ENCODE measurements around the gene LRGUK.

The LRGUK gene

DNA sequence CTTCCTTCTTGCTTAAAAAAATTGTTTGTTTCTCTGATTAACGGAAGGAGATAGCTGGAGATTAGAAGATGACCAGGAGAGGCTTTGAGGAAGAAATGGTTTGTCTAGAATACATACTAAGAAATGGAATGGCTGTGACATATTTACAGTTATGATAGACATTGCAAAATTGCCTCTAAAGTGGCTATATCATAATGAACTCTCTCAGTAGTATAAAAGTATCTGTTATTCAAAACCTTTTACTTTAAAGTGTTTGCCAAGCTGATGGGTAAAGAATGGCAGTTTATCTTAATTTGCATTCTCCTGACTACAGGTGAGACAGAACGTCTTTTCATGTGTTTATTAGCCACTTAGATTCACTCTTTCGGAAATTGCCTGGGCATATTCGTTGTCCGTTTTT is 28.7 kb downstream of the LRGUK start:
- Histone ChIP-seq H3K4me3 (ENCODE audit: insufficient read depth, low read depth, low read length) (no peak overlapping the region), H3K27ac (ENCODE audit: insufficient read depth, low read depth, low read length, poor library complexity, severe bottlenecking) (no peak overlapping the region), H3K4me1 (ENCODE audit: control insufficient read depth, insufficient read depth, low read length) (no peaks in the 10 kb centered on the region), H3K36me3 (ENCODE audit: control insufficient read depth, insufficient read depth, low read length) (no peaks in the 10 kb centered on the region), H3K27me3 (ENCODE audit: control insufficient read depth, insufficient read depth, low read length, poor library complexity, severe bottlenecking) (no peaks in the 10 kb centered on the region), H3K9me3 (ENCODE audit: control insufficient read depth, low read length) (no peaks in the 10 kb centered on the region)
- WGBS, 2 experiments = 95 to 96% methylated on average over 5 of the region's 5 CpGs

DNA sequence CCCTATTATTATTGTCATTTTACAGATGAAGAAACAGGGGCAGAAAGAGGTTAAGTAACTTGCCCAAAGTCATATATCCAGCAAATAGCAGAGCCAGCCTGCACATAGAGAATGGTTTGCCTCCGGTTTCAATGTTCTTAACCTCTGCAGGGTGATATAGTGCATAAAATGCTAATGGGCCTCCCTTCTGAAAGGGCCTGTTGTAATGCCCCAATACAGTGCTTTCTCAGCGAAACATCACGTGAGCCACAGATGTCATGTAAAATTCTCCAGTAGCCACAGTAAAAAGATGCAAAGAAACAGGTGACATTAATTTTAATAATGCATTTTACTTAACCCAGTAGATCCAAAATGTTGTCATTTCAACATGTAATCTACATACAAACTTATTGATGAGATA is 38.1 kb downstream of the LRGUK start:
- 91 to 96% methylated on average over 3 of the region's 3 CpGs for WGBS, 2 experiments
- no peaks in the 10 kb centered on the region for H3K9me3 ChIP-seq (ENCODE audit: control insufficient read depth, low read length)
- H3K4me3 ChIP-seq (ENCODE audit: insufficient read depth, low read depth, low read length) = no peak overlapping the region
- no peaks in the 10 kb centered on the region for H3K27me3 ChIP-seq (ENCODE audit: control insufficient read depth, insufficient read depth, low read length, poor library complexity, severe bottlenecking)
- H3K4me1 ChIP-seq (ENCODE audit: control insufficient read depth, insufficient read depth, low read length) = no peaks in the 10 kb centered on the region
- H3K36me3 ChIP-seq (ENCODE audit: control insufficient read depth, insufficient read depth, low read length) = no peaks in the 10 kb centered on the region
- no peak overlapping the region for H3K27ac ChIP-seq (ENCODE audit: insufficient read depth, low read depth, low read length, poor library complexity, severe bottlenecking)

DNA sequence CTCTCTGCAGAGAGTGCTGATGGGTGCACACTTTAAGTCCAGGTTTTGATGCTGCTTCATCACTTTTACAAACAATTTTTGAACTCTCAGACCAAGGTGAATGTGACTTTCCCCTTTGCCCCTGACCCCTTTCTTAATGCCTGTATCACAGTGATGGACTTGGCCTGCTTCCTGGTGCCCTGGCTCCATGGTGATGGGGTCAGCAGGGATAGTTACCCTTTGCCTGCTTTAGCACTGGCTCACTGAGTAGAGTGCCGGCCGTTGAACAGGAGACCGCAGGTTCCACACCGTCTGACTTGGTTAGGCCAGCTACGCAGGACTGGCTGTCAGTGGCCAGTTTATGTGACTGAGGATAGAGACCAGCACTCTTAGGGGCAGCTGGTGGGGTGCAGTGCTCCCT is 40.1 kb downstream of the LRGUK start:
- Histone ChIP-seq H3K27ac (ENCODE audit: insufficient read depth, low read depth, low read length, poor library complexity, severe bottlenecking) (no peak overlapping the region), H3K4me3 (ENCODE audit: insufficient read depth, low read depth, low read length) (no peak overlapping the region), H3K4me1 (ENCODE audit: control insufficient read depth, insufficient read depth, low read length) (no peaks in the 10 kb centered on the region), H3K9me3 (ENCODE audit: control insufficient read depth, low read length) (no peaks in the 10 kb centered on the region), H3K27me3 (ENCODE audit: control insufficient read depth, insufficient read depth, low read length, poor library complexity, severe bottlenecking) (no peaks in the 10 kb centered on the region), H3K36me3 (ENCODE audit: control insufficient read depth, insufficient read depth, low read length) (no peaks in the 10 kb centered on the region)
- 93 to 96% methylated on average over 5 of the region's 5 CpGs for WGBS, 2 experiments

DNA sequence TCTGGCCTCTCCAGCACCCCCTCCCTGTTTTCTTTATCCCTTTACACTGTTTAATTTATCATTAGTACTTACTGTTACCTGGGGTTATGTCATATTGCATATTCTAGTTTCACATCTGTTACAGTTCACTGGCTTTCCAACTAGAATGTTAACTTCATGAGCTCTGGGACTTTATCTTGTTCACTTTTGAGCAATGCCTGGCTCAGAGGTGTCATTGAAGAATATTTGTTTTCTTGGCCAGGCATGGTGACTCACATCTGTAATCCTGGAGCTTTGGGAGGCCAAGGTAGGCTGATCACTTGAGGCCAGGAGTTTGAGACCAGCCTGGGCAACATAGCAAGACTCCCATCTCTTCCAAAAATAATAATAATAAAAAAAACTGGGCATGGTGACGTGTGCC is 40.7 kb downstream of the LRGUK start:
- Histone ChIP-seq H3K9me3 (ENCODE audit: control insufficient read depth, low read length) (no peaks in the 10 kb centered on the region), H3K27me3 (ENCODE audit: control insufficient read depth, insufficient read depth, low read length, poor library complexity, severe bottlenecking) (no peaks in the 10 kb centered on the region), H3K4me1 (ENCODE audit: control insufficient read depth, insufficient read depth, low read length) (no peaks in the 10 kb centered on the region), H3K36me3 (ENCODE audit: control insufficient read depth, insufficient read depth, low read length) (no peaks in the 10 kb centered on the region), H3K4me3 (ENCODE audit: insufficient read depth, low read depth, low read length) (no peak overlapping the region), H3K27ac (ENCODE audit: insufficient read depth, low read depth, low read length, poor library complexity, severe bottlenecking) (no peak overlapping the region)
- WGBS, 2 experiments = 86 to 100% methylated on average over 1 of the region's 1 CpG

DNA sequence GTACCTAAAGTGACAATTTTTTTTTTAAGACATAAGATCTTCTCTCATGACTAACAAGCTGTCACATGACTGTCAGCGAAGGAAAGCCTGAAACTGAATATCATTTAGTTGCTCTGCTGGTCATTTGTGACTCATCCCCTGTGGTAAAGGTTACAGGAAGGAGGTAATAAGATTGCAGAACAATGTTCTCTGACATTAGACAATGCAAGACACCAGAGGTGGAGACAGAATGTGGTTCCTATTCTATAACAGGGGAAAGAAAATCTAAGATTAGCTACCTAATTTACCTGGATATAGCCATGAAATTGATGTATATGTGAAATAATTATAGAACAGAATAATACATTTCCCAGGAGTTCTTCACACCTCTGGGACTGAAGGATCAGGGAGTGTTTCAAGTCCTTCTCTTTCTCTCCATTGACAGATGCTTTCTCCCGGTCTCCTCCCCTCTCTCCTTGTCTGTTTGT is 47.7 kb downstream of the LRGUK start:
- no peak overlapping the region for H3K4me3 ChIP-seq (ENCODE audit: insufficient read depth, low read depth, low read length)
- H3K27me3 ChIP-seq (ENCODE audit: control insufficient read depth, insufficient read depth, low read length, poor library complexity, severe bottlenecking) = no peaks in the 10 kb centered on the region
- no peaks in the 10 kb centered on the region for H3K9me3 ChIP-seq (ENCODE audit: control insufficient read depth, low read length)
- no peaks in the 10 kb centered on the region for H3K4me1 ChIP-seq (ENCODE audit: control insufficient read depth, insufficient read depth, low read length)
- 75 to 81% methylated on average over 2 of the region's 2 CpGs for WGBS, 2 experiments
- H3K27ac ChIP-seq (ENCODE audit: insufficient read depth, low read depth, low read length, poor library complexity, severe bottlenecking) = no peak overlapping the region
- no peaks in the 10 kb centered on the region for H3K36me3 ChIP-seq (ENCODE audit: control insufficient read depth, insufficient read depth, low read length)

DNA sequence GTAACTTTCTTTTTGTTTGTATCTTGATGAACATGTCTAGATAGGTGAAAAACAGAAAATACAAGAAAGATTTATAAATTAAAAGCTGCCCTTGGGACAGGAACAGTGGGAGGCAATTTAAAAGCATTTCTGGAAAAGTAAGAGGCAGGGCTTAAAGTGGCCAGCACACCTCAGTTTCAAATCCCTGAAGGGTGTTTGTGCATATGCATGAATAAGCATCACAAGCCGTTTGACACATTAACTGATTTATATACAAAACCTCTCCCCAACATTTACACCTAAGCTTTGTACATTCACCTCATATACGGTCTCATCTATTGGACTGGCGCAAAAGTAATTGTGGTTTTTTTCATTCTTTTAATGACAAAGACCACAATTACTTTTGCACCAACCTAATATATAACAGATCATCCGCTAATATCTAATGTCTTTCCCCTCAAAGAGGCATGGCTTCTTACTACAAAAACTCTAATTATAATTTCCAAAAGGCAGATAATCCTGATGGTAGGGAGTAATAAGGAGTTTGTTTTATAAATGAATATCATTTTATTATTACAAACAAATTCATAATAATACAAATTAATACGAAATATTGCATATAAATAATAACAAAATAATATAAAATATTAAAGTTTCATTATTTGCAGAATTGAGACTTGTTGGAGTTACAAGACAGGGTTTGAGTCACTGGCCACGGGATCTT is 48.3 kb downstream of the LRGUK start:
- Histone ChIP-seq H3K9me3 (ENCODE audit: control insufficient read depth, low read length) (no peaks in the 10 kb centered on the region), H3K27ac (ENCODE audit: insufficient read depth, low read depth, low read length, poor library complexity, severe bottlenecking) (no peak overlapping the region), H3K4me1 (ENCODE audit: control insufficient read depth, insufficient read depth, low read length) (no peaks in the 10 kb centered on the region), H3K36me3 (ENCODE audit: control insufficient read depth, insufficient read depth, low read length) (no peaks in the 10 kb centered on the region), H3K4me3 (ENCODE audit: insufficient read depth, low read depth, low read length) (no peak overlapping the region), H3K27me3 (ENCODE audit: control insufficient read depth, insufficient read depth, low read length, poor library complexity, severe bottlenecking) (no peaks in the 10 kb centered on the region)
- 89 to 91% methylated on average over 5 of the region's 6 CpGs for WGBS, 2 experiments

DNA sequence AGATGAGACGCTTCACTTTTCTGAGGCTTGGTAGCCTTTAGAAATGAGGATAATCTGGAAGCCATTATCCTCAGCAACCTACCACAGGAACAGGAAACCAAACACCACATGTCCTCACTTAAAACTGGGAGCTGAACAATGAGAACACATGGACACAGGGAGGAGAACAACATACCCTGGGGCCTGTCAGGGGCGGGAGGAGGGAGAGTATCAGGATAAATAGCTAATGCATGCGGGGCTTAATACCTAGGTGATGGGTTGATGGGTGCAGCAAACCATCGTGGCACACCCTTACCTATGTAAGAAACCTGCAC is 48.9 kb downstream of the LRGUK start:
- H3K36me3 ChIP-seq (ENCODE audit: control insufficient read depth, insufficient read depth, low read length) = no peaks in the 10 kb centered on the region
- H3K4me3 ChIP-seq (ENCODE audit: insufficient read depth, low read depth, low read length) = no peak overlapping the region
- H3K4me1 ChIP-seq (ENCODE audit: control insufficient read depth, insufficient read depth, low read length) = no peaks in the 10 kb centered on the region
- no peak overlapping the region for H3K27ac ChIP-seq (ENCODE audit: insufficient read depth, low read depth, low read length, poor library complexity, severe bottlenecking)
- no peaks in the 10 kb centered on the region for H3K27me3 ChIP-seq (ENCODE audit: control insufficient read depth, insufficient read depth, low read length, poor library complexity, severe bottlenecking)
- no peaks in the 10 kb centered on the region for H3K9me3 ChIP-seq (ENCODE audit: control insufficient read depth, low read length)
- 83 to 86% methylated on average over 4 of the region's 4 CpGs for WGBS, 2 experiments

DNA sequence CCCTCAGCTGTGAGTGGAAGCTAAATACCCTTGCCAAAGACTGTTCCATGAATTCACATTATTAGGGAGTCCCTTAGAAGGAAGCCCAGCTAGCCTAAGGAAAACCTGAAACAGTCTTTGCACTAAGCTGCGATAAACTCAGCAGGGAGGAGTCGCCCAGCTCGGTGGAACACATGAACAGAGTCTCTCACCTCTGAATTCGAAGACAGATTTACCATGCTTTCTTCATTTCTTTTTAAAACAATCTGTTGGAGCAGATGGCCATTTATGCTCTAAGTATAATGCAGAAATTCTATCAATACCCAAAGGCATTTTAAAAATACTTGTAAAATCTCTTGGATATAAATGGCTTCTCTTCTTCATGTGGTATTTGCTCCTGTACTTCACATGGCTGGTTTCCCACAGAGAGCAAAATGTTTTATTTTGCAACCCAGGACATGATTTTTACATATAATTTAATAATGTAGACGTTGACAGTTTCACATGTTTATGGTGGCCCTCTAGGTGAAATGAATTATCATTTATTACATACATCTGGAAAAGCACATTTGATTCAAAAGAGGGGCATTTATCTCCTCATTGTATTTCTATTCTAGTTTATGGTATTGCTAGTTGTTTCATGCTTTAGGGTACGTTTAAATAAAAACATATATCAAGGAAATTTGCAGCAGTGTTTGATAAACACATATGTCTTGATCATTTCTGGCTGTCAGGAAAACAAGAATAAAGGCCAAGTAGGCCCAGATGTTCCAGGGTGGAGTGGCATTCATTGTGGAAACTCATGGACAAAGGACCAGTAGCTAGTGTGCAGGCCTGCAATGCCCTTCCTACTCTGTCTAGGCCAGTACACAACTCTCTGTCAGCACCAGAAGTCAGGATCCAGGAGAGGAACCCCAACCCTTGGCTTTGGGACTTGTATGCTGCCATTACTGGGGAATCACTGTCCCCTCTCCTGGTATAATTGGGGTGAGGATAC is 52.2 kb downstream of the LRGUK start:
- Histone ChIP-seq H3K9me3 (ENCODE audit: control insufficient read depth, low read length) (no peaks in the 10 kb centered on the region), H3K36me3 (ENCODE audit: control insufficient read depth, insufficient read depth, low read length) (no peaks in the 10 kb centered on the region), H3K27ac (ENCODE audit: insufficient read depth, low read depth, low read length, poor library complexity, severe bottlenecking) (no peak overlapping the region), H3K27me3 (ENCODE audit: control insufficient read depth, insufficient read depth, low read length, poor library complexity, severe bottlenecking) (no peaks in the 10 kb centered on the region), H3K4me3 (ENCODE audit: insufficient read depth, low read depth, low read length) (no peak overlapping the region), H3K4me1 (ENCODE audit: control insufficient read depth, insufficient read depth, low read length) (no peaks in the 10 kb centered on the region)
- WGBS, 2 experiments = 89 to 92% methylated on average over 5 of the region's 6 CpGs

DNA sequence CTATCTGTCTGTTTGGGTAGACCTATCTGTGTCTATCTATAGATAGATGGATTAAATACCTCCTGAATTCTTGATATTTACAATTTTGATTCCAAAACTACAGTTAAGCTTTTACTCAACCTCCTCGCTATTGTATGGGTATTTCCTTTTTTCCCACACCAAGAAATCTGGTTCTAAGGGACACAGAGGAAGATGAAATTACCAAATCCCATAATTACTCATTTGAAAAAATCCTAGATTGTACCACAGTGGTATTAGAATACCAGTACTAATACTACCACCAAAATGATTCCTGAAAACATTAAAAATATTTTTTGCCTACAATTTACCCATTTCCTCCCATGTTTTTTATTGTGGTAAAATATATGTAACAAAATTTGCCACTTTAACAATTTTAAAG is 53.2 kb downstream of the LRGUK start:
- 94 to 100% methylated on average over 1 of the region's 1 CpG for WGBS, 2 experiments
- no peaks in the 10 kb centered on the region for H3K36me3 ChIP-seq (ENCODE audit: control insufficient read depth, insufficient read depth, low read length)
- no peaks in the 10 kb centered on the region for H3K4me1 ChIP-seq (ENCODE audit: control insufficient read depth, insufficient read depth, low read length)
- H3K9me3 ChIP-seq (ENCODE audit: control insufficient read depth, low read length) = no peaks in the 10 kb centered on the region
- H3K27ac ChIP-seq (ENCODE audit: insufficient read depth, low read depth, low read length, poor library complexity, severe bottlenecking) = no peak overlapping the region
- H3K27me3 ChIP-seq (ENCODE audit: control insufficient read depth, insufficient read depth, low read length, poor library complexity, severe bottlenecking) = no peaks in the 10 kb centered on the region
- H3K4me3 ChIP-seq (ENCODE audit: insufficient read depth, low read depth, low read length) = no peak overlapping the region

DNA sequence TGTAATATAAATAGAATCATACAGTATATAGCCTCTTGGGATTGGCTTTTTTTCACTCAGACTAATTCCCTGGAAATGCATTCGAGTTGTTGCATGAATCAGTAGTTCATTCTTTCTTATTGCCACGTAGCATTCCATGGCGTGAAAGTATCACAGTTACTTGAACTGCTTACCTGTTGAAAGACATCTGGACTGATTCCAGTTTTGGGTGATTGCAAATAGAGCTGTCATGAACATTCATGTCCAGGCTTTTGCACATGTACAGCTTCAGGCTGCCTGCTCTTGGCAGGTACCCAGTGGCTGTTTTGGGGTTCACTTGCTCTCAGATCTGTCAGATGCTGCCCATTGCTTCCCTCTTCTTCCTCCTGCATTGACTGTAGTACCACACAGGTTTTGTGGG is 54.9 kb downstream of the LRGUK start:
- no peak overlapping the region for H3K4me3 ChIP-seq (ENCODE audit: insufficient read depth, low read depth, low read length)
- H3K36me3 ChIP-seq (ENCODE audit: control insufficient read depth, insufficient read depth, low read length) = no peaks in the 10 kb centered on the region
- 61 to 64% methylated on average over 3 of the region's 3 CpGs for WGBS, 2 experiments
- H3K4me1 ChIP-seq (ENCODE audit: control insufficient read depth, insufficient read depth, low read length) = no peaks in the 10 kb centered on the region
- H3K9me3 ChIP-seq (ENCODE audit: control insufficient read depth, low read length) = no peaks in the 10 kb centered on the region
- no peak overlapping the region for H3K27ac ChIP-seq (ENCODE audit: insufficient read depth, low read depth, low read length, poor library complexity, severe bottlenecking)
- no peaks in the 10 kb centered on the region for H3K27me3 ChIP-seq (ENCODE audit: control insufficient read depth, insufficient read depth, low read length, poor library complexity, severe bottlenecking)
